ENCODE data around the gene FAM131B. TPM values are rescaled to one million over a fixed set of nuclear protein-coding genes. Genes with fewer than 3 reads are reported as not detected.

Gene FAM131B
- total and polyA plus RNA-seq, 2 of the 8 experiments (the other 6 are each of a cell fraction or from before 2014, with no cell fraction given), result 23.1 to 38.2 TPM

- no peak for TF ChIP-seq CHD7 (IDR thresholded peaks at IDR 0.05; ENCODE audit: insufficient replicate concordance, low read length)
- TF ChIP-seq EZH2 (IDR thresholded peaks at IDR 0.05; ENCODE audit: low read depth, low read length, severe bottlenecking), result no peak
- TF ChIP-seq SRF (IDR thresholded peaks at IDR 0.05; ENCODE audit: low read depth, low read length), result no peak
These were observed 46.4 kb upstream of the FAM131B start, which contains the start of gene EPHA1 (continued) for GRCh38 chr7:143408686-143409561.
